Activated CD8-positive, alpha-beta memory T cell treated with anti-CD3 and anti-CD28 coated beads for 1 hour (primary cell): ENCODE results near the gene ITGA7.

Experiments
- DNase-seq, 2 donors: peaks; one replicate each; pipeline ENCODE4 v3.0.0-alpha.2; 2020; ENCODE audit warnings: low read depth in 1 of 2; ENCODE audit errors: extremely low read depth in 1 of 2

Gene ITGA7

GRCh38 chr12:55683676-55684075 is 24.0 kb downstream of the ITGA7 start:
- DNase-seq: no peak

GRCh38 chr12:55682087-55682796 is 25.5 kb downstream of the ITGA7 start:
- no peak for DNase-seq

GRCh38 chr12:55681142-55682077 is 26.3 kb downstream of the ITGA7 start:
- no peak for DNase-seq

- no peak for DNase-seq
Observed at GRCh38 chr12:55679691-55680090, 28.0 kb downstream of the ITGA7 start.

GRCh38 chr12:55676707-55677106 is 31.0 kb downstream of the ITGA7 start:
- no peak for DNase-seq

- no peak for DNase-seq
Observed at GRCh38 chr12:55675666-55676065, 32.0 kb downstream of the ITGA7 start.

- no peak for DNase-seq
Observed at GRCh38 chr12:55673638-55674037, 34.1 kb downstream of the ITGA7 start.

GRCh38 chr12:55671746-55672145 is 36.0 kb downstream of the ITGA7 start:
- DNase-seq: no peak

- no peak for DNase-seq
Observed at GRCh38 chr12:55670276-55670675, 37.4 kb downstream of the ITGA7 start.

- no peak for DNase-seq
Observed at GRCh38 chr12:55666508-55666907, 41.2 kb downstream of the ITGA7 start.

GRCh38 chr12:55664826-55665225 is 42.9 kb downstream of the ITGA7 start:
- no peak for DNase-seq

- DNase-seq: no peak
Observed at GRCh38 chr12:55663391-55663790, 44.3 kb downstream of the ITGA7 start.

- no peak for DNase-seq
Observed at GRCh38 chr12:55659486-55660385, 48.0 kb downstream of the ITGA7 start.

GRCh38 chr12:55658635-55659391 is 48.9 kb downstream of the ITGA7 start:
- no peak for DNase-seq

GRCh38 chr12:55658212-55658611 is 49.5 kb downstream of the ITGA7 start:
- DNase-seq: no peak

- no peak for DNase-seq
Observed at GRCh38 chr12:55657212-55657611, 50.5 kb downstream of the ITGA7 start.

GRCh38 chr12:55654511-55655214 is 53.0 kb downstream of the ITGA7 start:
- no peak for DNase-seq

- no peak for DNase-seq
Observed at GRCh38 chr12:55653031-55653430, 54.7 kb downstream of the ITGA7 start.

GRCh38 chr12:55652352-55652751 is 55.4 kb downstream of the ITGA7 start:
- DNase-seq: no peak

- no peak for DNase-seq
Observed at GRCh38 chr12:55651299-55651683, 56.4 kb downstream of the ITGA7 start.
